GM21737 (cell line): ENCODE measurements around the gene FAM110A.
"Not testable (repeated sequence)": the region's sequence is repeated elsewhere in the genome, so short reads cannot be mapped to it uniquely, and the experiment has no call there.

Experiments used
- ATAC-seq: cut with Tn5 transposase; IDR thresholded peaks from one replicate; pipeline ENCODE4 v1.9.1; 2021; ENCODE audit warnings: mild to moderate bottlenecking, moderate library complexity; ENCODE audit not compliant: unreplicated experiment

The FAM110A gene

GRCh38 chr20:833450-834150 lies at the start of gene FAM110A:
FAM110A (plus strand) TSS chr20:833715; CDS start chr20:844805, 11,090 bp downstream.
- ATAC-seq = peak; percentile 98

DNA sequence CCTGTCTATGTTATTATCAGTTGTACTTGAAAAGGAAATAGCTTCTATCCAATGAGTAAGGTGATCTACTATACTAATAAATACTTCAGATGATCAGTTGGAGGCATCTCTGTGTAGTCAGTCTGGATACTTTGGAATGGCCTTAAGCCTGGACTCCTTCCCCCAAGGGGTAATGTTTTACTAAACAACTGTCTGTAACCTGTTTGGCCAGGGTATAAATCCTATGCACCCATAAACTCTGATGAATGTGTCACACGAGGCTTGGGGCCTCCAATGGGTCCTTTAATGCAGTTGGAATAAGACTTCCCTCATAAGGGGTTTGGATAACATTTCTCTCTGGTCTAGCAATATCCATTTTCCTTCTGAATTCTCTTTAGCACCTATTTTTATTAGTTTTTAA lies 45.7 kb upstream of the FAM110A start:
- no peak for ATAC-seq

DNA sequence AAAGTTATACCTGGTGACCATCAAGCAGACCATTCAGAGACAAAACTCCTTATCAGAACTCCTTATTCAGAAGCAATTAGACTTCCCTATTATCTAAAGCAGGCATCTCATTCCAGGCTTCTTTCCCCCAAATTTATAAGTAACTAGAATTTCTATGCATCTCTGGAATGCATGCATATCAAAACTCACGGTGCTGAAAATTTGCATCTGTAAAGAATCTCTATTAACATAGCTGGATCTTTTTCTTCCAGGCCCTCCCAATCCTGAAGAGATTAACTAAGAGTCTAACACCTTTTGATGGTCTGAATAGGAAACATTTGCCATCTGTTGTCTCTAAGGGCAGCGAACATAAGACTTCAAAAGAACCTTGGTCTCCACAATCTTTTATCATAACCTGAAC lies 42.5 kb upstream of the FAM110A start:
- ATAC-seq = no peak

GRCh38 chr20:792248-792647 lies 41.3 kb upstream of the FAM110A start:
- ATAC-seq = no peak

DNA sequence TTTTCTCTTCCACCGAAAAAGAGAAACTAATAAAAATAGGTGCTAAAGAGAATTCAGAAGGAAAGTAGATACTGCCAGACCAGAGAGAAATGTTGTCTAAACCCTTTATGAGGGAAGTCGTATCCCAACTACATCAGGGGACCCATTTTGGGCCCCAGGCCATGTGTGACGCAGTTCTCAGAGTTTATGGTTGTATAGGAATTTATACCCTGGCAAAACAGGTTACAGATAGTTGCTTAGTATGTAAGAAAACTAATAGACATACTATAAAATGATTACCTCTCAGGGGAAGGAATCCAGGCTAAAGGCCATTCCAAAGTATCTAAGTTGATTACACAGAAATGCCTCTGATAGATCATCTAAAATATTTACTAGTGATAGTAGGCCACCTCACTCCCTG lies 36.6 kb upstream of the FAM110A start:
- ATAC-seq = no peak

GRCh38 chr20:798746-799145 lies 34.8 kb upstream of the FAM110A start:
- not testable (repeated sequence) for ATAC-seq

DNA sequence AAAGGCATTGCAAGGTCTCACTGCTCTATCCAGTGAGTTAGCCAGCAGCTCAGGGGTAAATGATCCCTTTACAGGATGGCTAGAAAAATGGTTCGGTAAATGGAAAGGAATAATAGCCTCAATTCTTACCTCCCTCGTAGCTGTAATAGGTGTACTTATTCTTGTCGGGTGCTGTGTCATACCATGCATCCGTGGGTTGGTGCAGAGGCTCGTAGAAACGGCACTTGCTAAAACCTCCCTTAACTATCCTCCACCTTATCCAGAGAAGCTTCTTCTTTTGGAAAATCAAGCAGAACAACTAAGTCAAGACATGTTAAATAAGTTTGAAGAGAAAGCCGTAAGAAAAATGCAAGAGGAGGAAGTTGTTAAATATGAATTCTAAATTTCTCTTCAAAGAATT lies 33.5 kb upstream of the FAM110A start:
- ATAC-seq = not testable (repeated sequence)

DNA sequence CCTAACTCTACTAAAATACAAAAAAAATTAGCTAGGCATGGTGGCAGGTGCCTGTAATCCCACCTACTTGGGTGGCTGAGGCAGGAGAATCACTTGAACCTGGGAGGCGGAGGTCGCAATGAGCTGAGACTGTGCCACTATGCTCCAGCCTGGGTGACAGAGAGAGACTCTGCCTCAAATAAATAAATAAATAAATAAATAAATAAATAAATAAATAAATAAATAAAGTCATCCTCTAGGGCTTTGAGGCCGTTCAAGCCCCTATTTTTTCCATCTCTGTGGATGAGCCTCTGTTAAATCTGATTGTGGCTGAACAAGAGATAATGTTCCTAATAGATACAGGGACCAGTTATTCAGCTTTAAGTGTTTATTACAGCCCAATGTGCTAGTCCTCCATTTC lies 31.8 kb upstream of the FAM110A start:
- no peak for ATAC-seq

DNA sequence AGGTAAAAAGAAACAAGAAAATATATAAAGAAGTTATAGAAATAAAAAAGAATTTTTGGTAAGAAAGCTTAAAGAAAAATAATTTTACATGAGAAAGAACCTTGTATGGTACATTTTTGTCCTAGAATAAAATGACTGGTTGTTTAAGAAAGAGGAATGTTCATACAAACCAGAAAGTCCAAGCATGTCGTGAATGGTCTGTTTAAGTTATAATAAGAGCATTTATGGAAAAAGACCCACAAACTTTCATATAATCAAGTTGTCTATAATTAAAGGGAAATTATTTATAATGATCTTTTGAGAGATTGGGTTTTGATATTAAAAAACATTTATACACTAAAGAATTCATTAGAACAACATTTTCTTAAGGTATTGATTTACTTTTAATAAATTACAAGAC lies 27.8 kb upstream of the FAM110A start:
- ATAC-seq = no peak

GRCh38 chr20:811776-812434 lies 21.6 kb upstream of the FAM110A start:
- not testable (repeated sequence) for ATAC-seq

GRCh38 chr20:812435-812814 lies 21.1 kb upstream of the FAM110A start:
- ATAC-seq = not testable (repeated sequence)

- no peak for ATAC-seq
These were observed 20.1 kb upstream of the FAM110A start for GRCh38 chr20:813390-813789.

- ATAC-seq = no peak
These were observed 18.3 kb upstream of the FAM110A start for GRCh38 chr20:815226-815625.

DNA sequence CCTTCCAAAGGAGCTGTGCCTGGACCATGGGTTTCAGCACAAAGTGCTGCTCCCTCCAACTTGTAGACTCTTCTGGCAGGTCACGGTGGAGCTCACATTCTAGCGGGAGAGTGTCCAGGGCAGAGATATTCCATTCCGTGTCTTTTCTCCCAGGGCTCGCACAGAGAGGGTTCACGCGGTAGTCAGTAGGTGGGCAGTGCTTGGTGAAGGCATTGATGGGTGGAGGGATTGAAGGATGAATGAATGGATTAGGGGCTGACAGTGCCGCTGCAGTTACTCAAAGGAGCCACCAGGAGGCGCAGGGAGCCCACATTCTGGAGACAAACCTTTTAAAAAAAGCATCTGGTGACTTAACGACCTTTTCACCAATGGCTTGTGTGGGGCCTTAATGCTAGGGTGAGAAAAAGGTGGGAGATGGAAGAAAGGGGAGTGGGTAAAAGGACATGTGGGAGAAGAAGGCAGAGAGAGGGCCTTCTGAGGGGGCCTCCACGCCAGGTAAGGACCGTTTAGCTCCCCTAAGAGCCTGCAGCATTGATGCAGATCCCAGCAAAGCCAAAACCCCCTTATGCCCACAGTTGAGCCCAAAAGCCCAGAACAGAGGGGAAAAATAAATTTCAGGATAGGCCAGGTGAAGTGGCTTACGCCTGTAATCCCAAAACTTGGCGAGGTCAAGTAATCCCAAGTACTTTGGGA lies 17.5 kb upstream of the FAM110A start:
- no peak for ATAC-seq

GRCh38 chr20:818001-818664 lies 15.4 kb upstream of the FAM110A start:
- no peak for ATAC-seq

DNA sequence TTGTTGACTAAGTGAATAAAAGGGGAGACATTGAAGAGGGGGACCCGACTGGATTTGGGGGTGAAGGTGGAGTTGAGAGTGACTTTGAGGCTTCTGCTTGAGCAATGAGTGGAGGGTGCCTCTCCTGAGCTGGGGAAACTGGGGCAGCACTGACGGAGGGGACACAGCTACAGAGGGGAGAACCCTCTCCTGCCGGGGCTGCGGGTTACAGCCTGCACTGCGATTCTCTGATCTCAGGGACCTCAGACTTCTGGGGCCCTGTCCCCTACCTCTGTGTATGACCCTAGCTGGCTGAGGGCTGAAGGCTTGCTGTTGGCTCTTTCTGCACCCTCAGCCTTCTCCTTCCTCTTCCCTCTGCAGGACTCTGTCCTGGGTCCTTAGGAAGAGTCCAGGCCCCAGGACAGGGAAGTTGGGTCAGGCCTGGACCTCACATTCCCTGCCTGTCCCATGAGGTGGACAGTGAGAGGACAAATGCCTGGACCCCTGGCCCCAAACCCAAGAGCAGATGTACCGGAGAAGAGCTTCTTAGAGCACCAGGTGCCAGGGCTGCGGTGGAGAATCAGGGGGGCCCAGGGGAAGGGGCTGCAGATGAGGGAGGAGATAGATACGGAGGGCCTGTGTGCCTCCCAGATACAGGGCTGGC lies 13.7 kb upstream of the FAM110A start:
- no peak for ATAC-seq

DNA sequence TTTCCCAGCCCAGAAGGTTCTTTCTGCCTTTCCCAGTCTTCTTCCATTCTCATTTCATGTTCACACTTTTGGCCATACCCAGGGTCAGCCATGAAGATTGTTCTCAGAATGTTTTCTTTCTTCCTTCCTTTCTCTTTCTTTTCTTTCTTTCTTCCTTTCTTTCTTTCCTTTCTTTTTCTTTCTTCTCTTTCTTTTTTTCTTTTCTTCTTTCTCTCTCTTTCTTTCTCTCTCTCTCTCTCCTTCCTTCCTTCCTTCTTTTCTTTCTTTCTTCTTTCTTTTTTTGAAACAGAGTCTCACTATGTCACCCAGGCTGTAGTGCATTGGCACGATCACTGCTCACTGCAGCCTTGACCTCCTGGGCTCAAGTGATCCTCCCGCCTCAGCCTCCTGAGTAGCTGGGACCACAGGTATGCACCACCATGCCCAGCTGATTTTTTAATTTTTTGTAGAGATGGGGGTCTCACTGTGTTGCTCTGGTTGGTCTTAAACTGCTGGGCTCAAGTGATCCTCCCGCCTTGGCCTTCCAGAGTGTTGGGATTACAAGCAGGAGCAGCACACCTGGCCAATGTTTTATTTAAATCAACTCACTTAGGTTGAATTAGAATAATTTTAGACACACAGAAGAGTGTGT lies 13.1 kb upstream of the FAM110A start:
- ATAC-seq = no peak

GRCh38 chr20:821046-821730 lies 12.3 kb upstream of the FAM110A start:
- ATAC-seq = no peak

- no peak for ATAC-seq
These were observed 11.8 kb upstream of the FAM110A start for GRCh38 chr20:821731-822065.
